HepG2 (cell line): ENCODE measurements around the gene TXNRD2. TPM values are rescaled to one million over a fixed set of nuclear protein-coding genes. Genes with fewer than 3 reads are reported as not detected.

ENCODE experiments used
- ATAC-seq: fragments of 200-7000 bp; cut with Tn5 transposase; 3 replicates; pipeline ENCODE4 v1.9.1; 2020; ENCODE audit warnings: mild to moderate bottlenecking, moderate library complexity
- BruUV-seq: library from RNA; stranded (reverse); fragments of 400-500 nt; replicated peaks from 2 replicates; lab custom pipeline; 2021; lab: Mats Ljungman, UMichigan
- CTCF ChIA-PET: fragments of 300-600 bp; formaldehyde crosslinking; extraction: SDS; loops from one replicate; lab custom pipeline; 2021; ENCODE audit warnings: low total read pairs, inconsistent platforms, low intra/inter-chr PET ratio; lab: Yijun Ruan, JAX
- POLR2A ChIA-PET: fragments of 350-600 bp; sonication (Branson Sonifier 250); formaldehyde crosslinking; loops from one replicate; lab custom pipeline; 2020; ENCODE audit warnings: antibody characterized with exemption, inconsistent platforms; lab: Yijun Ruan, JAX
- DNase-seq: peaks from one replicate; pipeline ENCODE4 v3.0.0-alpha.2; 2015; ENCODE audit warnings: low spot score
- FAIRE-seq: peaks from 3 replicates; lab custom pipeline; 2011; peaks lifted over from hg19 to GRCh38; lab: Jason Lieb, UNC
- H2AFZ ChIP-seq: one replicate; pipeline ENCODE4 v1.6.1; 2011; ENCODE audit warnings: low read length, inconsistent platforms
- H3K27ac ChIP-seq: fragments of 300-600 bp; 3 replicates; pipeline ENCODE4 v1.8.0; 2011; ENCODE audit warnings: mixed run types, mild to moderate bottlenecking, mixed read lengths, low read length, inconsistent platforms; ENCODE audit not compliant: insufficient read depth; ENCODE audit errors: extremely low read length
- H3K27me3 ChIP-seq, 2 experiments: fragments of 200-600 bp in 1 of 2; 2 replicates in 1 of 2; 3 replicates in 1 of 2; pipeline versions ENCODE4 v1.6.0 to v1.8.0; 2011; ENCODE audit warnings: low read length in 2 of 2, mild to moderate bottlenecking in 2 of 2, moderate library complexity in 2 of 2, inconsistent platforms in 1 of 2; ENCODE audit not compliant: insufficient read depth in 2 of 2, control insufficient read depth in 1 of 2
- H3K36me3 ChIP-seq, 2 experiments: fragments of 200-600 bp in 1 of 2; replicated peaks in 1 of 2; 2 replicates in 1 of 2; 3 replicates in 1 of 2; pipeline versions ENCODE4 v1.5.1 to v1.8.0; 2011; ENCODE audit warnings: low read length in 2 of 2, inconsistent platforms in 1 of 2; ENCODE audit not compliant: insufficient read depth in 2 of 2, control insufficient read depth in 1 of 2
- H3K4me1 ChIP-seq: 2 replicates; pipeline ENCODE4 v1.5.1; 2012; ENCODE audit warnings: low read length, inconsistent platforms; ENCODE audit not compliant: insufficient read depth
- H3K4me2 ChIP-seq: 2 replicates; pipeline ENCODE4 v1.6.0; 2011; ENCODE audit warnings: low read depth, low read length, inconsistent platforms
- H3K4me3 ChIP-seq, 3 experiments: fragments of 200-600 bp in 1 of 3; sonication (generic), shearing (Covaris generic) in 1 of 3; replicated peaks in 1 of 3; 2 replicates each; pipeline ENCODE4 v1.5.1; 2011 to 2016; ENCODE audit warnings: low read length in 3 of 3, inconsistent platforms in 2 of 3, low read depth in 2 of 3, mild to moderate bottlenecking in 2 of 3, control low read depth in 1 of 3, mixed read lengths in 1 of 3; ENCODE audit not compliant: insufficient read depth in 1 of 3
- H3K79me2 ChIP-seq: one replicate; pipeline ENCODE4 v1.6.1; 2011; ENCODE audit warnings: low read length, inconsistent platforms; ENCODE audit not compliant: insufficient read depth
- H3K9ac ChIP-seq: 2 replicates; pipeline ENCODE4 v1.6.0; 2011; ENCODE audit warnings: mild to moderate bottlenecking, low read depth, low read length, inconsistent platforms; ENCODE audit not compliant: insufficient read depth
- H3K9me3 ChIP-seq: 2 replicates; pipeline ENCODE4 v1.5.1; 2012; ENCODE audit warnings: mild to moderate bottlenecking, low read length
- H4K20me1 ChIP-seq: 2 replicates; pipeline ENCODE4 v1.6.0; 2011; ENCODE audit warnings: inconsistent platforms, mild to moderate bottlenecking, low read length, moderate library complexity; ENCODE audit not compliant: insufficient read depth
- E2F5 ChIP-seq: sonication (generic); formaldehyde crosslinking; conservative IDR thresholded peaks from 2 replicates; pipeline ENCODE4 v1.4.0; 2020; ENCODE audit warnings: missing genetic modification reagents
- ELF3 ChIP-seq: IDR thresholded peaks from 2 replicates; pipeline ENCODE4 v1.6.1; 2016; ENCODE audit warnings: missing genetic modification reagents, missing compliant biosample characterization
- FOXO4 ChIP-seq: sonication (generic); formaldehyde crosslinking; conservative IDR thresholded peaks from 2 replicates; pipeline ENCODE4 v1.8.1; 2023; ENCODE audit warnings: missing genetic modification reagents
- KMT2A ChIP-seq: sonication (generic); formaldehyde crosslinking; IDR thresholded peaks from 2 replicates; pipeline ENCODE4 v1.4.0; 2020; ENCODE audit warnings: missing genetic modification reagents
- MTA3 ChIP-seq: sonication (generic); formaldehyde crosslinking; IDR thresholded peaks from 2 replicates; pipeline ENCODE4 v1.4.0; 2020; ENCODE audit warnings: missing genetic modification reagents
- POGK ChIP-seq: sonication (generic); formaldehyde crosslinking; conservative IDR thresholded peaks from 2 replicates; pipeline ENCODE4 v1.8.0; 2022; ENCODE audit warnings: mild to moderate bottlenecking, moderate library complexity, missing genetic modification reagents
- POLR2A ChIP-seq, 2 experiments: IDR thresholded peaks; 2 replicates each; pipeline ENCODE4 v1.6.1; 2011; ENCODE audit warnings: low read depth in 2 of 2, low read length in 2 of 2, mild to moderate bottlenecking in 1 of 2, moderate library complexity in 1 of 2; ENCODE audit not compliant: insufficient read depth in 1 of 2
- ZNF558 ChIP-seq: sonication (generic); formaldehyde crosslinking; IDR thresholded peaks from 2 replicates; pipeline ENCODE4 v1.9.0; 2022; ENCODE audit warnings: mild to moderate bottlenecking, missing genetic modification reagents, borderline replicate concordance
- ZNF770 ChIP-seq: sonication (generic); formaldehyde crosslinking; IDR thresholded peaks from 2 replicates; pipeline ENCODE4 v1.5.0; 2020; ENCODE audit warnings: mild to moderate bottlenecking, missing genetic modification reagents
- ZNF782 ChIP-seq: sonication (generic); formaldehyde crosslinking; IDR thresholded peaks from 2 replicates; pipeline ENCODE4 v1.4.0; 2020; ENCODE audit warnings: missing genetic modification reagents, mild to moderate bottlenecking, borderline replicate concordance
- ZNF879 ChIP-seq: sonication (generic); formaldehyde crosslinking; IDR thresholded peaks from 2 replicates; pipeline ENCODE4 v1.8.1; 2023; ENCODE audit warnings: missing genetic modification reagents
- WGBS: methylation state at CpG from one replicate; pipeline ENCODE4 v1.1.6; 2017; ENCODE audit warnings: low lambda C conversion rate; 5-methylcytosine and 5-hydroxymethylcytosine counted together
- in situ Hi-C: cut with HindIII; loops from 2 replicates; pipeline ENCODE4 v1.10.0; 2017; ENCODE audit warnings: low pct_unique_long_range_greater_than_20kb; ENCODE audit not compliant: extremely low pct_ligation_motif_present
- intact Hi-C: fragments of 100-400 bp; cut with micrococcal nuclease; formaldehyde crosslinking; loops from one replicate; pipeline ENCODE4 v1.10.0; 2022; ENCODE audit not compliant: unreplicated experiment
- polyA plus RNA-seq, 8 experiments: library from polyadenylated mRNA; depleted of rRNA in 3 of 8; stranded (reverse) in 7 of 8; unstranded in 1 of 8; fragments of >200 nt; fragmentation: Illumina TruSeq in 4 of 8; extraction: Trizol in 4 of 8; gene quantifications; 2 replicates each; pipeline versions ENCODE4 v1.2.1 to v1.2.3, GENCODE V29; 2011 to 2016; ENCODE audit warnings: low read depth in 4 of 8, missing spikeins in 1 of 8, mixed read lengths in 1 of 8; ENCODE audit not compliant: insufficient read depth in 1 of 8
- total RNA-seq, 5 experiments: library from RNA; depleted of rRNA; stranded (reverse); fragments of >200 nt; fragmentation: Illumina TruSeq; extraction: Trizol; gene quantifications; 2 replicates each; pipeline ENCODE4 v1.2.3, GENCODE V29; 2016; ENCODE audit warnings: low read depth in 1 of 5

The TXNRD2 gene
- total and polyA plus RNA-seq, 2 of the 13 experiments (the other 11 are each of a cell fraction or from before 2014, with no cell fraction given) = 17.5 to 18.6 TPM

DNA sequence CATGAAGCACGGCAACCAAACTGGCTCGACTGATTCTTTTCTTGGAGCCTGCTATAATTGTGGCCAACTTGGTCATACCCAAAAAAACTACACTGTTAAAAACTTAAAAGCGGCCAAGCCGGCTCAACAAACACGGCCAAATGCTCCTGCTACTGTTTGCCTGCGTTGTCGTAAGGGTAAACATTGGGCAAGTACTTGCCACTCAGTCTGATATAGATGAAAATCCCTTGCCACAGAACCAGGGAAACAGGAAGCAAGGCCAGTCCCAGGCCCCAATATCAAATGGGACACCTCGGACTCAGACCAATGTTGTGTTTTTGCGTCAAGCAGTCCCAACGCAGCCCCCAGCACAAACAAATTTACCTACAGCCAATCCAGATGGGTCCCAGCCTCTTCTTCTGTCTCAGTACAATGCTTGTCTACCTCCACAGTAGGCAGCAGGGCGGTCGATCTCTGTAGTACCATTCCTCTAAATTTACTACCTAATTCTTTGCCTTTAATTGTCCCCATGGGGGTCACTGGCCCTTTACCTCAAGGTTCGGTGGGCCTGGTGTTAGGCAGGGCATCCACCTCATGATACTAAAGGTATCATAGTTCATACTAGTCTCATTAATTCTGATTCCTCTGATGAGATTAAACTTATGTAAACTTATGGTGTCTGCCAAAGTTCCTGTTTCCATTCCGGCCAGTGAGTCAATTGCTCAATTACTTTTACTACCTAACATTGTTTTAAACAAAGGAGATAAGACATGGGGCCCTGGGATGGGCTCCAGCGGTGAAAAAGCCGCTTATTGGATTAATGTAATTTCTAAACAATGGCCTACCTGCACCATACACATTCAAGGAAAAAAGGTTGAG, 3.8 kb downstream of the TXNRD2 start (continued):
- TF ChIP-seq ZNF879 (no peak), ELF3 (peak; percentile 73), KMT2A (no peak), E2F5 (CRISPR knock-in tag) (no peak)

- no peak overlapping the region for H3K4me2 ChIP-seq
- WGBS = 97% methylated on average over 7 of the region's 7 CpGs
- peaks cover 58% of the 10 kb centered on the region for H3K4me1 ChIP-seq
- BruUV-seq = no TSS peak
- TF ChIP-seq POLR2A (IDR thresholded peaks at IDR 0.05; ENCODE audit: insufficient read depth in 1 of 2, low read depth in 2 of 2, low read length in 2 of 2) (no peak), ZNF770 (CRISPR knock-in tag) (no peak), ZNF558 (CRISPR knock-in tag) (no peak), POGK (CRISPR knock-in tag) (no peak), FOXO4 (no peak), MTA3 (CRISPR knock-in tag) (no peak), ZNF782 (CRISPR knock-in tag) (no peak)
- in situ Hi-C loops (no loop called here), intact Hi-C loops (no loop called here)
- H3K36me3 ChIP-seq = no peaks in the 10 kb centered on the region; a peak in 1 of 5 replicates
- H2AFZ ChIP-seq = no peak overlapping the region
- ChIA-PET POLR2A (interaction anchor here (0.9 kb wide), 1 partner anchor 12 kb away, joined by 3 read pairs; no protein-coding TSS in a partner anchor), CTCF (no interaction called here)
- no peaks in the 10 kb centered on the region for H3K27me3 ChIP-seq
- H3K9ac ChIP-seq = no peak overlapping the region
- no peaks in the 10 kb centered on the region for H4K20me1 ChIP-seq
- DNase-seq (no peak), FAIRE-seq (no peak), ATAC-seq (no peak)
- peaks cover 15% of the 10 kb centered on the region for H3K79me2 ChIP-seq
- no peak overlapping the region for H3K27ac ChIP-seq
- no peaks in the 10 kb centered on the region for H3K9me3 ChIP-seq
- no peak overlapping the region for H3K4me3 ChIP-seq
Measured at GRCh38 chr22:19936513-19936912, 5.1 kb downstream of the TXNRD2 start.
